Gastrocnemius medialis (tissue), 4 donors: ENCODE data around the gene SPATA21. TPM values are rescaled to one million over a fixed set of nuclear protein-coding genes. Genes with fewer than 3 reads are reported as not detected.
A peak's percentile ranks its signal among the peaks of the same experiment; 100 is the strongest.

Experiments used
- ATAC-seq, 2 donors: fragments of 150-250 bp; one replicate each; pipeline ENCODE4 v1.9.1; 2016
- DNase-seq, 2 donors: peaks; one replicate each; pipeline ENCODE4 v3.0.0-alpha.2; 2019
- H3K27ac ChIP-seq, 4 donors: fragments of 200-600 bp; sonication (generic); 1 replicate in 1 of 4; 2 replicates in 3 of 4; pipeline ENCODE4 v1.5.1; 2016 to 2018; ENCODE audit warnings: mild to moderate bottlenecking in 2 of 4, moderate library complexity in 1 of 4
- H3K27me3 ChIP-seq, 3 donors: fragments of 200-600 bp; sonication (generic) in 2 of 3; 1 replicate in 1 of 3; 2 replicates in 2 of 3; pipeline versions ENCODE4 v1.5.1 to v1.6.0; 2016 to 2019; ENCODE audit warnings: mild to moderate bottlenecking in 1 of 3, moderate library complexity in 1 of 3
- H3K36me3 ChIP-seq, 2 donors: fragments of 200-600 bp; sonication (generic) in 1 of 2; one replicate each; pipeline ENCODE4 v1.5.1; 2017 to 2018
- H3K4me1 ChIP-seq, 2 donors: fragments of 200-600 bp; sonication (generic) in 1 of 2; one replicate each; pipeline ENCODE4 v1.5.1; 2016 to 2017; ENCODE audit warnings: mild to moderate bottlenecking in 2 of 2
- H3K4me3 ChIP-seq, 4 donors: fragments of 200-600 bp; sonication (generic) in 3 of 4; 1 replicate in 1 of 4; 2 replicates in 3 of 4; pipeline ENCODE4 v1.5.1; 2016 to 2019; ENCODE audit warnings: mild to moderate bottlenecking in 2 of 4
- H3K9me3 ChIP-seq, 3 donors: fragments of 200-600 bp; sonication (generic) in 2 of 3; 1 replicate in 1 of 3; 2 replicates in 2 of 3; pipeline ENCODE4 v1.5.1; 2016 to 2019
- CTCF ChIP-seq, 5 experiments: fragments of 450-650 bp in 3 of 5; fragments of 200-600 bp in 2 of 5; sonication (generic) in 2 of 5; IDR thresholded peaks in 4 of 5; conservative IDR thresholded peaks in 1 of 5; 1 replicate in 4 of 5; 2 replicates in 1 of 5; pipeline ENCODE4 v1.5.1; 2016 to 2019; ENCODE audit warnings: antibody characterized with exemption in 5 of 5, mild to moderate bottlenecking in 3 of 5, moderate library complexity in 3 of 5
- POLR2A ChIP-seq, 2 donors: fragments of 450-650 bp; IDR thresholded peaks; one replicate each; pipeline ENCODE4 v1.6.1; 2017; ENCODE audit warnings: antibody characterized with exemption in 2 of 2, mild to moderate bottlenecking in 2 of 2, moderate library complexity in 2 of 2
- in situ Hi-C, 4 donors: fragments of 200-750 bp; cut with MboI; loops; one replicate each; pipeline versions ENCODE4 v1.15.0 to v1.8.0; 2017; ENCODE audit warnings: low sequenced_read_pairs in 4 of 4
- intact Hi-C: fragments of 100-400 bp; cut with DNase I; formaldehyde crosslinking; loops from one replicate; pipeline ENCODE4 v1.15.1; 2023; ENCODE audit warnings: low total_unique reads
- total RNA-seq, 4 donors: library from RNA; depleted of rRNA; stranded (reverse); fragments of >200 nt; gene quantifications; one replicate each; pipeline versions ENCODE4 v1.1.0 to v1.2.3, GENCODE V29; 2016

SPATA21 gene
- total RNA-seq, 4 donors from 2014 or later = not detected

DNA sequence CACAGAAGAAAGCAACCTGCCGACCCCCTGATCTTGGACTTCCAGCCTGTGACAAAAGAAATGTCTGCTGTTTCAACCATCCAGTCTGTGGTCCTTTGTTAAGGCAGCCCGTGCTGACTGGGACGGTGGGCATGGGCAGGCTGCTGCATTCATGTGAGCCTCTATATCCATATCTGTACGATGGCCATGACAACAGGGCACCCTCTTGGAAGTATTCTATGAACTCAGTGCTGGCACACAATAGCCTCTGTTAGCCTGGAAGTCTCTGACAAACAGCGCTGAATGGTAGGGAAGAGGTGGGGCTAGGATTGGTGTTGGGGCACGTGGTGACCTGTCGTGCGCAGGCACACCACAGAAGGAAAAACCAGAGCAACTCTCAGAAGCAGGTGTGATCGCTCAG, 30.4 kb downstream of the SPATA21 start:
- H3K36me3 ChIP-seq = no peaks in the 10 kb centered on the region
- TF ChIP-seq POLR2A (IDR thresholded peaks at IDR 0.05) = no peak
- no peak for TF ChIP-seq CTCF (IDR thresholded peaks at IDR 0.05 in 4 of 5, conservative IDR thresholded peaks at IDR 0.05 in 1 of 5)
- H3K4me3 ChIP-seq = no peak overlapping the region
- H3K4me1 ChIP-seq = no peaks in the 10 kb centered on the region
- no peaks in the 10 kb centered on the region for H3K27me3 ChIP-seq
- no peaks in the 10 kb centered on the region for H3K9me3 ChIP-seq
- DNase-seq (no peak), ATAC-seq (no peak)
- no peak overlapping the region for H3K27ac ChIP-seq
- in situ Hi-C loops (no loop called here), intact Hi-C loops (no loop called here)

DNA sequence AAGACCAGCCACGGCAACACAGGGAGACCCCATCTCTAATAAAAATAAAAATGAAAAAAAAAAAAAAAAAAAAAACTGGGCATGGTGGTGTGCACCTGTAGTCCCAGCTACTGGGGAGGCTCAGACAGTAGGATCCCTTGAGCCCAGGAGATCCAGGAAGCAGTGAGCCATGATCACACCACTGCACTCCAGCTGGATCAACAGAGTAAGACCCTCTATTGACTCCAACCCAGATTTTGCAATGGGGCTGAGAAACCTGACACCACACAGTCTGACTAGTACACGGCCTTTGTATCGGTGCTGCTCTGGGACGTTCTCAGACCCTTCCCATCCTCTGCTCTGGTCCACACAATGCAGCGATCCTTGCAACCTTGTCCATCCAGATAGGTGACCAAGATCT, 31.8 kb downstream of the SPATA21 start:
- ATAC-seq (no peak), DNase-seq (no peak)
- in situ Hi-C loops = no loop called here
- Histone ChIP-seq H3K27ac (no peak overlapping the region), H3K36me3 (no peaks in the 10 kb centered on the region), H3K9me3 (no peaks in the 10 kb centered on the region), H3K4me3 (no peak overlapping the region), H3K4me1 (no peaks in the 10 kb centered on the region), H3K27me3 (no peaks in the 10 kb centered on the region)
- intact Hi-C loops = no loop called here
- TF ChIP-seq POLR2A (IDR thresholded peaks at IDR 0.05) (no peak), CTCF (IDR thresholded peaks at IDR 0.05 in 4 of 5, conservative IDR thresholded peaks at IDR 0.05 in 1 of 5) (no peak)

DNA sequence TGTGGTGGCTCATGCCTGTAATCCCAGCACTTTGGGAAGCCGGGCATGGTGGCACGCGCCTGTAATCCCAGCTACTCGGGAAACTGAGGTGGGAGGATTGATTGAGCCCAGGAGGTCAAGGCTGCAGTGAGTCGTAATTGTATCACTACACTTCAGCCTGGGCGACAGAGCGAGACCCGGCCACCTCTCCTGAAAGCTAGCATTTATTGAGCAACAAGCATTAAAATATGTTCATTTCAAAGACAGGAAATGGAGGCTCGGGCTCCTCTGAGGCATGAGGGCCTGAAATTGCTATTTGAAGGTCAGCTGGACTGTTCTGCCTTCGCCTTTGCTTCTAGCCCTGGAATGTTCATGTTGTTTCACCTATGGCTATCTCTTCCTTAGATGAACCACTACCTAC, 34.5 kb downstream of the SPATA21 start:
- DNase-seq = no peak
- no peak for ATAC-seq
- Histone ChIP-seq H3K9me3 (no peaks in the 10 kb centered on the region), H3K4me1 (no peaks in the 10 kb centered on the region), H3K4me3 (no peak overlapping the region), H3K27me3 (no peaks in the 10 kb centered on the region), H3K36me3 (no peaks in the 10 kb centered on the region), H3K27ac (no peak overlapping the region)
- in situ Hi-C loops = no loop called here
- TF ChIP-seq POLR2A (IDR thresholded peaks at IDR 0.05) = no peak
- TF ChIP-seq CTCF (IDR thresholded peaks at IDR 0.05 in 4 of 5, conservative IDR thresholded peaks at IDR 0.05 in 1 of 5) = no peak
- intact Hi-C loops = no loop called here

- H3K27ac ChIP-seq = no peak overlapping the region
- TF ChIP-seq POLR2A (IDR thresholded peaks at IDR 0.05) = no peak
- TF ChIP-seq CTCF (IDR thresholded peaks at IDR 0.05 in 4 of 5, conservative IDR thresholded peaks at IDR 0.05 in 1 of 5) = no peak
- H3K36me3 ChIP-seq = peaks cover 0 to 29% of the 10 kb centered on the region in 2 donors
- H3K4me1 ChIP-seq = peaks cover 15 to 18% of the 10 kb centered on the region in 2 donors
- H3K4me3 ChIP-seq = no peak overlapping the region
- intact Hi-C loops (no loop called here), in situ Hi-C loops (no loop called here)
- ATAC-seq (no peak), DNase-seq (no peak)
- no peaks in the 10 kb centered on the region for H3K27me3 ChIP-seq
- no peaks in the 10 kb centered on the region for H3K9me3 ChIP-seq
Observed at GRCh38 chr1:16398371-16398953, 38.8 kb downstream of the SPATA21 start.

GRCh38 chr1:16397120-16397519, 40.1 kb downstream of the SPATA21 start:
- H3K4me3 ChIP-seq = no peak overlapping the region
- in situ Hi-C loops (no loop called here), intact Hi-C loops (no loop called here)
- no peaks in the 10 kb centered on the region for H3K27me3 ChIP-seq
- peaks cover 0 to 32% of the 10 kb centered on the region in 2 donors for H3K36me3 ChIP-seq
- TF ChIP-seq CTCF (IDR thresholded peaks at IDR 0.05 in 4 of 5, conservative IDR thresholded peaks at IDR 0.05 in 1 of 5) (no peak), POLR2A (IDR thresholded peaks at IDR 0.05) (no peak)
- H3K27ac ChIP-seq = peak overlapping the region in 2 of 4 donors; percentile 27 to 50
- H3K4me1 ChIP-seq = peaks cover 29 to 30% of the 10 kb centered on the region in 2 donors
- H3K9me3 ChIP-seq = no peaks in the 10 kb centered on the region
- no peak for ATAC-seq
- DNase-seq = no peak
